NCI-H2081 treated with DMSO at 0.1 percent for 48 hours (cell line): Measurements from ENCODE around the gene ANKRD20A1.
"Not testable (repeated sequence)": the region's sequence is repeated elsewhere in the genome, so short reads cannot be mapped to it uniquely, and the experiment has no call there.

Experiments
- DNase-seq: peaks from one replicate; lab custom pipeline; 2025; lab: John Stamatoyannopoulos, UW

ANKRD20A1 gene

DNA sequence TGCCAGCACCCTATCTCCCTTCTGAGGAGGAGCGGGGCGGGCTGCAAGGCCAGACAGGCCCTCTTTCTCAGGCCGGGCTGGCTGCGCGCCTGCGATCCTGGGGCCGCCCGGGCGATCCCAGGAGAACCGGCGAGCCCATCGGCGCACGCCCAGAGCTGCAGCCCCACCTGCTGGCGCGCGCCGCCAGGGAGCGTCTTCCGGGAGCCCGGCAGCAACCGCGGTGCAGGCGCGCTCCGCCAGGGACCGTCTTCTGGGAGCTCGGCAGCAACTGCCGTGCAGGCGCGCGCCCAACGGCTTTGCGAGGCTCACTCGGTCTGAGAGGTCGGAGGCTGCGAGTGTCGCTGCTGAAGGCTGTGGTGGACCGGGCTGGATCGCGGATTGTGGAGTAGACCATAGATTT is at the start of gene ANKRD20A1:
Gene ANKRD20A1 (plus strand): TSS at position 61 of the 400 bp plus-strand sequence. CDS start 496 bp downstream, outside the sequence.
- not testable (repeated sequence) for DNase-seq

DNA sequence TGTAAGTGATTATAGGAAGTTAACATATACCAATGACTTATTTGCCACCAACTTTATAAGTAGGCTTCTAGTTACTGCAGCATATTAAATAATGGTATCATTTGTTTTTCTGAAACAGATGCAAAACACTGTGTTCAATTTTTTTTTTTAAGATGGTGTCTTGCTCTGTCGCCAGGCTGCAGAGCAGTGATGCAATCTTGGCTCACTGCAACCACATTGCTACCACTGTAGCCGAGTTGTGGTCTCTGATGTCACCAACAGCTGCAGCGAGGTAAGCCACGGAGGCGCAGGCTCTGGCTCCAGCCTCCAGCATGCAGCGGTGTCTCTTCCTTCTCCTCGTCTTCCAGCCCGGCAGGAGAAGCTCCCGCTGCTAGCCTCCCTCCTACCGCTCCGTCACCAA is 26.6 kb upstream of the ANKRD20A1 start:
- not testable (repeated sequence) for DNase-seq
